Measurements from ENCODE around the gene NPAS3.

DNA sequence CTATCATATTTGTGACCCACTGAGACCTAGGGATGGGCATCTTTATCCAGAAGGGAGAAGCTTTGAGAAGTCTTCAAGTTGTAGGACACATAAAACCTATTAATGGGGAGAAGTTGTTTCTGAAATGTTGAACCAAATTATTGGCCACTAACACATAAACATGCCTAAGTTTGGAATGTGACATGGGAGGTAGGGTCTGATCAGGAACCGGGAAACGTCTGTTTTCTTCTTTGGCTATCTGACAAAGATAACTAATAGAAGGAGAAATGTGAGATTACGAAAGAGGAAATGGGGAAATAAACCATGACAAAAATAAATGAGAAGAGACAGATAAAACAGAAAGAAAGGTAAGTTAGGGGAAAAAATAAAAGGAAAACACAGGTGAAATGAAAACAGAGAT lies 586.9 kb downstream of the NPAS3 start:
- TF ChIP-seq POLR2A (IDR thresholded peaks at IDR 0.05; ENCODE audit: low read depth, low read length) (no peak), TAF1 (IDR thresholded peaks at IDR 0.05; ENCODE audit: low read depth, low read length) (no peak), POLR2AphosphoS5 (IDR thresholded peaks at IDR 0.05; ENCODE audit: low read depth, low read length) (no peak), PAX5 (IDR thresholded peaks at IDR 0.05; ENCODE audit: insufficient read depth, low read length, severe bottlenecking) (no peak), SPI1 (IDR thresholded peaks at IDR 0.05; ENCODE audit: low read depth, low read length) (no peak)
